ENCODE results near the gene PDE4B.

GRCh38 chr1:66227966-66228365, 435.3 kb downstream of the PDE4B start:
- TF ChIP-seq CTCF (IDR thresholded peaks at IDR 0.05) (no peak), POLR2A (IDR thresholded peaks at IDR 0.05) (no peak)

Measured in lower leg skin (tissue), 3 donors.